IMR-90 (cell line): Measurements from ENCODE around the gene URM1. TPM values are rescaled to one million over a fixed set of nuclear protein-coding genes. Genes with fewer than 3 reads are reported as not detected.

Experiments used
- ATAC-seq: fragments of 200-7000 bp; cut with Tn5 transposase; 2 replicates; pipeline ENCODE4 v1.9.1; 2020; ENCODE audit warnings: low read depth, mild to moderate bottlenecking, moderate library complexity
- BruUV-seq: library from RNA; stranded (reverse); fragments of 400-500 nt; replicated peaks from 2 replicates; lab custom pipeline; 2021; lab: Mats Ljungman, UMichigan
- CTCF ChIA-PET: fragments of 300-600 bp; formaldehyde crosslinking; extraction: SDS; loops from one replicate; lab custom pipeline; 2021; ENCODE audit warnings: antibody characterized with exemption; lab: Yijun Ruan, JAX
- POLR2A ChIA-PET: fragments of 300-600 bp; sonication (Branson Sonifier 250); formaldehyde crosslinking; loops from one replicate; lab custom pipeline; 2022; ENCODE audit warnings: antibody characterized with exemption; ENCODE audit not compliant: unreplicated experiment; lab: Charles Lee
- DNase-seq: peaks from one replicate; pipeline ENCODE4 v3.0.0; 2013
- H2AFZ ChIP-seq: replicated peaks from 2 replicates; pipeline ENCODE3; 2013; ENCODE audit warnings: low read length, mild to moderate bottlenecking; ENCODE audit not compliant: poor library complexity
- H2AK5ac ChIP-seq: 2 replicates; pipeline ENCODE4 v1.6.1; 2013; ENCODE audit warnings: low read depth, low read length, inconsistent platforms
- H2AK9ac ChIP-seq: replicated peaks from 2 replicates; pipeline ENCODE3; 2013; ENCODE audit warnings: mild to moderate bottlenecking, low read depth, low read length, moderate library complexity; ENCODE audit not compliant: poor library complexity
- H2BK120ac ChIP-seq: 2 replicates; pipeline ENCODE4 v1.6.1; 2013; ENCODE audit warnings: low read depth, low read length, inconsistent platforms
- H2BK15ac ChIP-seq: 3 replicates; pipeline ENCODE4 v1.6.1; 2013; ENCODE audit warnings: low read depth, low read length, inconsistent platforms
- H2BK20ac ChIP-seq: 2 replicates; pipeline ENCODE4 v1.6.1; 2013; ENCODE audit warnings: low read depth, mild to moderate bottlenecking, inconsistent platforms, low read length, moderate library complexity
- H2BK5ac ChIP-seq: 2 replicates; pipeline ENCODE4 v1.6.1; 2013; ENCODE audit warnings: mild to moderate bottlenecking, low read depth, low read length, inconsistent platforms; ENCODE audit not compliant: poor library complexity, severe bottlenecking
- H3K14ac ChIP-seq: replicated peaks from 2 replicates; pipeline ENCODE4 v1.6.1; 2013; ENCODE audit warnings: low read depth, low read length, inconsistent platforms
- H3K18ac ChIP-seq: 2 replicates; pipeline ENCODE4 v1.6.1; 2013; ENCODE audit warnings: low read depth, low read length, control low read depth
- H3K23ac ChIP-seq: 2 replicates; pipeline ENCODE4 v1.6.1; 2013; ENCODE audit warnings: low read depth, low read length, inconsistent platforms
- H3K27ac ChIP-seq: 2 replicates; pipeline ENCODE4 v1.5.1; 2013; ENCODE audit warnings: mild to moderate bottlenecking, control low read depth, low read length; ENCODE audit not compliant: insufficient read depth
- H3K27me3 ChIP-seq: 2 replicates; pipeline ENCODE4 v1.6.1; 2013; ENCODE audit warnings: low read length; ENCODE audit not compliant: control insufficient read depth, insufficient read depth
- H3K36me3 ChIP-seq: 2 replicates; pipeline ENCODE4 v1.6.1; 2013; ENCODE audit warnings: low read length, mixed read lengths; ENCODE audit not compliant: control insufficient read depth, insufficient read depth
- H3K4ac ChIP-seq: 2 replicates; pipeline ENCODE4 v1.6.1; 2013; ENCODE audit warnings: low read depth, low read length, inconsistent platforms
- H3K4me1 ChIP-seq: 2 replicates; pipeline ENCODE4 v1.6.1; 2013; ENCODE audit warnings: low read length, mixed read lengths; ENCODE audit not compliant: control insufficient read depth, insufficient read depth
- H3K4me2 ChIP-seq: 2 replicates; pipeline ENCODE4 v1.6.1; 2013; ENCODE audit warnings: low read depth, mild to moderate bottlenecking, control low read depth, low read length, moderate library complexity
- H3K4me3 ChIP-seq: 2 replicates; pipeline ENCODE4 v1.5.1; 2013; ENCODE audit warnings: low read depth, mild to moderate bottlenecking, control low read depth, low read length, moderate library complexity; ENCODE audit not compliant: insufficient read depth
- H3K56ac ChIP-seq: 2 replicates; pipeline ENCODE4 v1.6.1; 2013; ENCODE audit warnings: low read length, inconsistent platforms; ENCODE audit not compliant: insufficient read depth; ENCODE audit errors: extremely low read depth
- H3K79me1 ChIP-seq, 2 experiments: 2 replicates each; pipeline ENCODE4 v1.6.1; 2013; ENCODE audit warnings: low read length in 2 of 2, inconsistent platforms in 1 of 2, low read depth in 1 of 2
- H3K9ac ChIP-seq: 2 replicates; pipeline ENCODE4 v1.6.1; 2013; ENCODE audit warnings: low read depth, low read length, control low read depth
- H3K9me1 ChIP-seq: 2 replicates; pipeline ENCODE4 v1.6.1; 2013; ENCODE audit warnings: low read length, inconsistent platforms; ENCODE audit not compliant: insufficient read depth
- H3K9me3 ChIP-seq: 2 replicates; pipeline ENCODE4 v1.6.1; 2013; ENCODE audit warnings: low read length; ENCODE audit not compliant: control insufficient read depth, insufficient read depth
- H4K20me1 ChIP-seq: 2 replicates; pipeline ENCODE4 v1.6.1; 2013; ENCODE audit warnings: low read length, inconsistent platforms; ENCODE audit not compliant: insufficient read depth
- H4K5ac ChIP-seq: 2 replicates; pipeline ENCODE4 v1.6.1; 2013; ENCODE audit warnings: mild to moderate bottlenecking, low read depth, low read length, control low read depth
- H4K8ac ChIP-seq, 2 experiments: 2 replicates each; pipeline ENCODE4 v1.6.1; 2013; ENCODE audit warnings: low read depth in 2 of 2, low read length in 2 of 2, control low read depth in 1 of 2, inconsistent platforms in 1 of 2
- H4K91ac ChIP-seq: 2 replicates; pipeline ENCODE4 v1.6.1; 2013; ENCODE audit warnings: low read depth, low read length, inconsistent platforms; ENCODE audit not compliant: insufficient read depth
- CEBPB ChIP-seq: IDR thresholded peaks from 2 replicates; pipeline ENCODE4 v1.6.1; 2012; ENCODE audit warnings: low read depth, low read length, improper control_type of control experiment
- MAFK ChIP-seq: IDR thresholded peaks from 2 replicates; pipeline ENCODE4 v1.6.1; 2012; ENCODE audit warnings: low read depth, low read length, improper control_type of control experiment
- MAZ ChIP-seq: IDR thresholded peaks from 2 replicates; pipeline ENCODE4 v1.6.1; 2012; ENCODE audit warnings: low read depth, mild to moderate bottlenecking, low read length, improper control_type of control experiment, moderate library complexity, borderline replicate concordance
- POLR2A ChIP-seq: IDR thresholded peaks from 2 replicates; pipeline ENCODE4 v1.6.1; 2012; ENCODE audit warnings: mild to moderate bottlenecking, low read depth, low read length
- WGBS, 2 experiments: methylation state at CpG; one replicate each; pipeline versions ENCODE4 v1.1.5 to v1.1.7; 2013; ENCODE audit warnings: missing lambda C conversion rate in 2 of 2; ENCODE audit not compliant: insufficient read length in 1 of 2; ENCODE audit errors: extremely low coverage in 2 of 2; 5-methylcytosine and 5-hydroxymethylcytosine counted together
- dilution Hi-C: fragments of 300-500 bp; cut with HindIII; formaldehyde crosslinking; loops from one replicate; pipeline ENCODE4 v1.14.3; 2018; ENCODE audit warnings: low sequenced_read_pairs; ENCODE audit not compliant: unreplicated experiment
- in situ Hi-C: fragments of 300-500 bp; cut with MboI; formaldehyde crosslinking; loops from 3 replicates; pipeline ENCODE4 v1.14.3; 2019; ENCODE audit warnings: low sequenced_read_pairs, inconsistent platforms, mixed read lengths
- intact Hi-C: fragments of 100-400 bp; cut with micrococcal nuclease; formaldehyde crosslinking; loops from 2 replicates; pipeline ENCODE4 v1.10.0; 2022
- polyA plus RNA-seq, 3 experiments: library from polyadenylated mRNA; depleted of rRNA; stranded (reverse); fragments of >200 nt; gene quantifications; 2 replicates each; pipeline ENCODE4 v1.2.3, GENCODE V29; 2012; ENCODE audit warnings: low replicate concordance in 1 of 3
- total RNA-seq: library from RNA; depleted of rRNA; stranded (reverse); fragments of >200 nt; gene quantifications from 2 replicates; pipeline ENCODE4 v1.2.3, GENCODE V29; 2012

Gene URM1
- total and polyA plus RNA-seq, 2 of the 4 experiments (the other 2 are of a cell fraction), result 33.2 to 66.9 TPM

GRCh38 chr9:128369024-128369706 lies 2.0 kb upstream of the URM1 start:
- Histone ChIP-seq H4K91ac (no peak overlapping the region), H2AK9ac (peak overlapping the region; percentile 15), H3K36me3 (peaks cover 2% of the 10 kb centered on the region; the same call in 1 of the 2 replicates), H3K4me3 (no peak overlapping the region), H3K9me1 (peaks cover 12% of the 10 kb centered on the region), H3K9ac (no peak overlapping the region), H3K79me1 (peaks cover 18 to 47% of the 10 kb centered on the region in 2 experiments), H2BK120ac (no peak overlapping the region), H3K23ac (no peak overlapping the region; the same call in 1 of the 2 replicates), H3K4me2 (no peak overlapping the region), H4K8ac (no peak overlapping the region), H3K14ac (no peak overlapping the region), H3K4me1 (peaks cover 21% of the 10 kb centered on the region), H2BK5ac (no peak overlapping the region), H3K9me3 (no peaks in the 10 kb centered on the region), H2AK5ac (peak overlapping the region; percentile 37; the same call in 1 of the 2 replicates), H3K4ac (no peak overlapping the region), H3K18ac (no peak overlapping the region), H2BK20ac (no peak overlapping the region), H2AFZ (no peak overlapping the region), H3K27me3 (no peaks in the 10 kb centered on the region), H2BK15ac (no peak overlapping the region), H4K5ac (no peak overlapping the region), H3K27ac (no peak overlapping the region), H3K56ac (no peak overlapping the region), H4K20me1 (0 out of 2 replicates have a peak, but pooled peaks cover 4% of the 10 kb centered on the region)
- no TSS peak for BruUV-seq
- ChIA-PET POLR2A (no interaction called here), CTCF (no interaction called here)
- DNase-seq (no peak), ATAC-seq (no peak)
- TF ChIP-seq POLR2A (no peak), CEBPB (no peak), MAFK (no peak), MAZ (no peak)
- WGBS, 2 experiments, result 80% methylated on average over 1 of the region's 9 CpGs; no CpG with 5 or more reads in 1 of the 2 experiments
- in situ Hi-C loops (no loop called here), intact Hi-C loops (no loop called here), dilution Hi-C loops (no loop called here)
